ENCODE measurements around the gene MAT1A.

- TF ChIP-seq CTCF (IDR thresholded peaks at IDR 0.05; ENCODE audit: low read depth, low read length, missing input control) (no peak), SP1 (IDR thresholded peaks at IDR 0.05) (no peak), TAF1 (conservative IDR thresholded peaks at IDR 0.05) (no peak), FOXA1 (IDR thresholded peaks at IDR 0.05) (no peak), YY1 (IDR thresholded peaks at IDR 0.05) (no peak), JUND (IDR thresholded peaks at IDR 0.05) (no peak), RAD21 (IDR thresholded peaks at IDR 0.05) (no peak), MAX (IDR thresholded peaks at IDR 0.05) (no peak), GABPA (IDR thresholded peaks at IDR 0.05 in 1 of 2, conservative IDR thresholded peaks at IDR 0.05 in 1 of 2) (no peak), EGR1 (IDR thresholded peaks at IDR 0.05; ENCODE audit: low read depth in 2 of 2) (no peak)
- TF ChIP-seq, protein P1, sequence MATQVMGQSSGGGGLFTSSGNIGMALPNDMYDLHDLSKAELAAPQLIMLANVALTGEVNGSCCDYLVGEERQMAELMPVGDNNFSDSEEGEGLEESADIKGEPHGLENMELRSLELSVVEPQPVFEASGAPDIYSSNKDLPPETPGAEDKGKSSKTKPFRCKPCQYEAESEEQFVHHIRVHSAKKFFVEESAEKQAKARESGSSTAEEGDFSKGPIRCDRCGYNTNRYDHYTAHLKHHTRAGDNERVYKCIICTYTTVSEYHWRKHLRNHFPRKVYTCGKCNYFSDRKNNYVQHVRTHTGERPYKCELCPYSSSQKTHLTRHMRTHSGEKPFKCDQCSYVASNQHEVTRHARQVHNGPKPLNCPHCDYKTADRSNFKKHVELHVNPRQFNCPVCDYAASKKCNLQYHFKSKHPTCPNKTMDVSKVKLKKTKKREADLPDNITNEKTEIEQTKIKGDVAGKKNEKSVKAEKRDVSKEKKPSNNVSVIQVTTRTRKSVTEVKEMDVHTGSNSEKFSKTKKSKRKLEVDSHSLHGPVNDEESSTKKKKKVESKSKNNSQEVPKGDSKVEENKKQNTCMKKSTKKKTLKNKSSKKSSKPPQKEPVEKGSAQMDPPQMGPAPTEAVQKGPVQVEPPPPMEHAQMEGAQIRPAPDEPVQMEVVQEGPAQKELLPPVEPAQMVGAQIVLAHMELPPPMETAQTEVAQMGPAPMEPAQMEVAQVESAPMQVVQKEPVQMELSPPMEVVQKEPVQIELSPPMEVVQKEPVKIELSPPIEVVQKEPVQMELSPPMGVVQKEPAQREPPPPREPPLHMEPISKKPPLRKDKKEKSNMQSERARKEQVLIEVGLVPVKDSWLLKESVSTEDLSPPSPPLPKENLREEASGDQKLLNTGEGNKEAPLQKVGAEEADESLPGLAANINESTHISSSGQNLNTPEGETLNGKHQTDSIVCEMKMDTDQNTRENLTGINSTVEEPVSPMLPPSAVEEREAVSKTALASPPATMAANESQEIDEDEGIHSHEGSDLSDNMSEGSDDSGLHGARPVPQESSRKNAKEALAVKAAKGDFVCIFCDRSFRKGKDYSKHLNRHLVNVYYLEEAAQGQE (IDR thresholded peaks at IDR 0.05) = no peak
These were observed 21.2 kb downstream of the MAT1A start for GRCh38 chr10:80268266-80268665.
